WTC11 (cell line): Measurements from ENCODE around the gene ADIPOR1. TPM values are rescaled to one million over a fixed set of nuclear protein-coding genes. Genes with fewer than 3 reads are reported as not detected.
"Not testable (repeated sequence)": the region's sequence is repeated elsewhere in the genome, so short reads cannot be mapped to it uniquely, and the experiment has no call there.

Experiments
- ATAC-seq: fragments of 200-7000 bp; cut with Tn5 transposase; 2 replicates; pipeline ENCODE4 v1.10.0; 2021; ENCODE audit warnings: mild to moderate bottlenecking, moderate library complexity
- CTCF ChIA-PET: fragments of 300-600 bp; sonication (Branson Sonifier 250); formaldehyde crosslinking; loops from one replicate; lab custom pipeline; 2021; ENCODE audit warnings: antibody characterized with exemption; lab: Charles Lee
- POLR2A ChIA-PET: fragments of 350-600 bp; sonication (Branson Sonifier 250); formaldehyde crosslinking; loops from one replicate; lab custom pipeline; 2021; ENCODE audit warnings: antibody characterized with exemption; lab: Charles Lee
- DNase-seq: peaks from one replicate; pipeline ENCODE4 v3.0.0; 2021; ENCODE audit warnings: low spot score
- H3K27ac Mint-ChIP-seq: 2 replicates; pipeline ENCODE4 v1.8.0; 2021; ENCODE audit warnings: mixed read lengths
- H3K27me3 Mint-ChIP-seq: 2 replicates; pipeline ENCODE4 v1.8.0; 2021; ENCODE audit warnings: low read depth, mild to moderate bottlenecking, moderate library complexity, mixed read lengths
- H3K36me3 Mint-ChIP-seq: 2 replicates; pipeline ENCODE4 v1.8.0; 2021; ENCODE audit warnings: mixed read lengths
- H3K4me1 Mint-ChIP-seq: 2 replicates; pipeline ENCODE4 v1.8.0; 2022; ENCODE audit warnings: mixed read lengths
- H3K4me3 Mint-ChIP-seq: 2 replicates; pipeline ENCODE4 v1.8.0; 2021; ENCODE audit warnings: mild to moderate bottlenecking, moderate library complexity, mixed read lengths
- H3K9me3 Mint-ChIP-seq: 2 replicates; pipeline ENCODE4 v1.8.0; 2021; ENCODE audit warnings: mixed read lengths
- CREB1 ChIP-seq: sonication (generic); formaldehyde crosslinking; IDR thresholded peaks from 2 replicates; pipeline ENCODE4 v1.8.0; 2023; ENCODE audit warnings: mild to moderate bottlenecking, missing genetic modification reagents
- CREM ChIP-seq: sonication (generic); formaldehyde crosslinking; IDR thresholded peaks from 2 replicates; pipeline ENCODE4 v1.8.1; 2022; ENCODE audit warnings: mild to moderate bottlenecking, missing genetic modification reagents, moderate library complexity
- ETV6 ChIP-seq: sonication (generic); formaldehyde crosslinking; IDR thresholded peaks from 2 replicates; pipeline ENCODE4 v1.8.1; 2022; ENCODE audit warnings: mild to moderate bottlenecking, missing genetic modification reagents
- FOXP1 ChIP-seq: sonication (generic); formaldehyde crosslinking; IDR thresholded peaks from 2 replicates; pipeline ENCODE4 v1.8.0; 2022; ENCODE audit warnings: missing genetic modification reagents, mild to moderate bottlenecking, moderate library complexity, borderline replicate concordance
- NR3C1 ChIP-seq: sonication (generic); formaldehyde crosslinking; conservative IDR thresholded peaks from 2 replicates; pipeline ENCODE4 v1.8.1; 2023; ENCODE audit warnings: low read depth, mild to moderate bottlenecking, missing genetic modification reagents
- SP1 ChIP-seq: sonication (generic); formaldehyde crosslinking; conservative IDR thresholded peaks from 2 replicates; pipeline ENCODE4 v1.8.1; 2022; ENCODE audit warnings: missing genetic modification reagents
- TP53 ChIP-seq: sonication (generic); formaldehyde crosslinking; IDR thresholded peaks from 2 replicates; pipeline ENCODE4 v1.8.1; 2023; ENCODE audit warnings: mild to moderate bottlenecking, missing genetic modification reagents
- ZNF121 ChIP-seq: sonication (generic); formaldehyde crosslinking; IDR thresholded peaks from 2 replicates; pipeline ENCODE4 v1.8.0; 2023; ENCODE audit warnings: missing genetic modification reagents
- ZNF219 ChIP-seq: sonication (generic); formaldehyde crosslinking; IDR thresholded peaks from 2 replicates; pipeline ENCODE4 v1.8.0; 2023; ENCODE audit warnings: missing genetic modification reagents, mild to moderate bottlenecking, borderline replicate concordance
- ZNF317 ChIP-seq: sonication (generic); formaldehyde crosslinking; IDR thresholded peaks from 2 replicates; pipeline ENCODE4 v1.8.1; 2023; ENCODE audit warnings: low read depth, mild to moderate bottlenecking, moderate library complexity, missing genetic modification reagents, borderline replicate concordance
- ZNF423 ChIP-seq: fragments of 250-450 bp; sonication (Bioruptor Pico); IDR thresholded peaks from 2 replicates; pipeline ENCODE4 v2.1.2; 2022; ENCODE audit warnings: mild to moderate bottlenecking, moderate library complexity
- total RNA-seq: library from RNA; stranded (reverse); gene quantifications from 3 replicates; pipeline ENCODE4 v1.2.3, GENCODE V29; 2021
- TF ChIP-seq, protein P1 (sequence below): fragments of 200-600 bp; IDR thresholded peaks from 2 replicates; pipeline ENCODE4 v1.8.0; 2022; ENCODE audit warnings: antibody characterized with exemption
- TF ChIP-seq, protein P2 (sequence below): sonication (generic); formaldehyde crosslinking; IDR thresholded peaks from 2 replicates; pipeline ENCODE4 v1.8.0; 2022; ENCODE audit warnings: missing genetic modification reagents
- TF ChIP-seq, protein P3 (sequence below): sonication (generic); formaldehyde crosslinking; IDR thresholded peaks from 2 replicates; pipeline ENCODE4 v1.8.1; 2022; ENCODE audit warnings: missing genetic modification reagents, borderline replicate concordance
- TF ChIP-seq, protein P4 (sequence below): sonication (generic); formaldehyde crosslinking; IDR thresholded peaks from 2 replicates; pipeline ENCODE4 v1.8.0; 2023; ENCODE audit warnings: mild to moderate bottlenecking, missing genetic modification reagents

Gene ADIPOR1
- total RNA-seq, 1 experiment from 2014 or later = 72.6 TPM

DNA sequence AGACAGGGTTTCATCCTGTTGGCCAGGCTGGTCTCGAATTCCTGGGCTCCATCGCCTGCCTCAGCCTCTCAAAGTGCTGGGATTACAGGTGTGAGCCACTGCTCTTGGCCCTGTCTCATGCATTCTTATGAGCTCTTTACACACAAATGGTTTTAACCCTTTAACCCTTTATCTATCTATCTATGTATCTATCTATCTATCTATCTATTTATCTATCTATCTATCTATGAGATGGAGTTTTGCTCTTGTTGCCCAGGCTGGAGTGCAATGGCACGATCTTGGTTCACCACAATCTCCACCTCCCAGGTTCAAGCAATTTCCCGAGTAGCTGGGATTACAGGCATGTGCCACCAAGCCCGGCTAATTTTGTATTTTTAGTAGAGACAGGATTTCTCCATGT is 54.3 kb downstream of the ADIPOR1 start:
- DNase-seq, ATAC-seq, H3K4me3 Mint-ChIP-seq, H3K27ac Mint-ChIP-seq, H3K27me3 Mint-ChIP-seq, H3K4me1 Mint-ChIP-seq, POLR2A ChIA-PET, H3K9me3 Mint-ChIP-seq: not testable (repeated sequence)
- H3K36me3 Mint-ChIP-seq = peaks cover 12% of the 10 kb centered on the region
- CTCF ChIA-PET = interaction anchor here (0.7 kb wide), 1 partner anchor 180 kb away, joined by 3 read pairs; no protein-coding TSS in a partner anchor

DNA sequence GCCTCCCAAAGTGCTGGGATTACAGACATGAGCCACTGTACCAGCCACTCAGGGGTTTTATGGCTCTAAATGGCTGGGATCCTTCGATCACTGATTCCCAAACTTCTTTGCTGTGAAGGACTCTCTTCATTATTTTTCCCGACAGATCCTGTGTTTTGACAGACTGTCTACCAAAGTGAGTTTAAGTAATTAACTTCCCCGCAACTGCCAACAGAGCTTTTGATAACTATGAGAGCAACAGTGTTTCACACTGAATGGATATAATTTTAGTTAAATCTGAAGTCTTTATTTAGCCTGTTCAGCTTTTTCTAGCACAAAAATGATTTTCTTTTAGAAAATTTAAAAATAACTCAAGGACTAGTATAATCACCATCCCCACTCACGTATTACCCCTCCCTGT is 56.6 kb downstream of the ADIPOR1 start:
- TF ChIP-seq, protein P1, sequence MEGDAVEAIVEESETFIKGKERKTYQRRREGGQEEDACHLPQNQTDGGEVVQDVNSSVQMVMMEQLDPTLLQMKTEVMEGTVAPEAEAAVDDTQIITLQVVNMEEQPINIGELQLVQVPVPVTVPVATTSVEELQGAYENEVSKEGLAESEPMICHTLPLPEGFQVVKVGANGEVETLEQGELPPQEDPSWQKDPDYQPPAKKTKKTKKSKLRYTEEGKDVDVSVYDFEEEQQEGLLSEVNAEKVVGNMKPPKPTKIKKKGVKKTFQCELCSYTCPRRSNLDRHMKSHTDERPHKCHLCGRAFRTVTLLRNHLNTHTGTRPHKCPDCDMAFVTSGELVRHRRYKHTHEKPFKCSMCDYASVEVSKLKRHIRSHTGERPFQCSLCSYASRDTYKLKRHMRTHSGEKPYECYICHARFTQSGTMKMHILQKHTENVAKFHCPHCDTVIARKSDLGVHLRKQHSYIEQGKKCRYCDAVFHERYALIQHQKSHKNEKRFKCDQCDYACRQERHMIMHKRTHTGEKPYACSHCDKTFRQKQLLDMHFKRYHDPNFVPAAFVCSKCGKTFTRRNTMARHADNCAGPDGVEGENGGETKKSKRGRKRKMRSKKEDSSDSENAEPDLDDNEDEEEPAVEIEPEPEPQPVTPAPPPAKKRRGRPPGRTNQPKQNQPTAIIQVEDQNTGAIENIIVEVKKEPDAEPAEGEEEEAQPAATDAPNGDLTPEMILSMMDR = no peak
- TF ChIP-seq NR3C1 (CRISPR knock-in tag) = no peak
- no peak for TF ChIP-seq ZNF121 (CRISPR knock-in tag)
- no peak for TF ChIP-seq ZNF219
- TF ChIP-seq CREM = no peak
- TF ChIP-seq SP1 = no peak
- TF ChIP-seq, protein P2, sequence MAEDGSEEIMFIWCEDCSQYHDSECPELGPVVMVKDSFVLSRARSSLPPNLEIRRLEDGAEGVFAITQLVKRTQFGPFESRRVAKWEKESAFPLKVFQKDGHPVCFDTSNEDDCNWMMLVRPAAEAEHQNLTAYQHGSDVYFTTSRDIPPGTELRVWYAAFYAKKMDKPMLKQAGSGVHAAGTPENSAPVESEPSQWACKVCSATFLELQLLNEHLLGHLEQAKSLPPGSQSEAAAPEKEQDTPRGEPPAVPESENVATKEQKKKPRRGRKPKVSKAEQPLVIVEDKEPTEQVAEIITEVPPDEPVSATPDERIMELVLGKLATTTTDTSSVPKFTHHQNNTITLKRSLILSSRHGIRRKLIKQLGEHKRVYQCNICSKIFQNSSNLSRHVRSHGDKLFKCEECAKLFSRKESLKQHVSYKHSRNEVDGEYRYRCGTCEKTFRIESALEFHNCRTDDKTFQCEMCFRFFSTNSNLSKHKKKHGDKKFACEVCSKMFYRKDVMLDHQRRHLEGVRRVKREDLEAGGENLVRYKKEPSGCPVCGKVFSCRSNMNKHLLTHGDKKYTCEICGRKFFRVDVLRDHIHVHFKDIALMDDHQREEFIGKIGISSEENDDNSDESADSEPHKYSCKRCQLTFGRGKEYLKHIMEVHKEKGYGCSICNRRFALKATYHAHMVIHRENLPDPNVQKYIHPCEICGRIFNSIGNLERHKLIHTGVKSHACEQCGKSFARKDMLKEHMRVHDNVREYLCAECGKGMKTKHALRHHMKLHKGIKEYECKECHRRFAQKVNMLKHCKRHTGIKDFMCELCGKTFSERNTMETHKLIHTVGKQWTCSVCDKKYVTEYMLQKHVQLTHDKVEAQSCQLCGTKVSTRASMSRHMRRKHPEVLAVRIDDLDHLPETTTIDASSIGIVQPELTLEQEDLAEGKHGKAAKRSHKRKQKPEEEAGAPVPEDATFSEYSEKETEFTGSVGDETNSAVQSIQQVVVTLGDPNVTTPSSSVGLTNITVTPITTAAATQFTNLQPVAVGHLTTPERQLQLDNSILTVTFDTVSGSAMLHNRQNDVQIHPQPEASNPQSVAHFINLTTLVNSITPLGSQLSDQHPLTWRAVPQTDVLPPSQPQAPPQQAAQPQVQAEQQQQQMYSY (CRISPR knock-in tag) = no peak
- TF ChIP-seq, protein P3, sequence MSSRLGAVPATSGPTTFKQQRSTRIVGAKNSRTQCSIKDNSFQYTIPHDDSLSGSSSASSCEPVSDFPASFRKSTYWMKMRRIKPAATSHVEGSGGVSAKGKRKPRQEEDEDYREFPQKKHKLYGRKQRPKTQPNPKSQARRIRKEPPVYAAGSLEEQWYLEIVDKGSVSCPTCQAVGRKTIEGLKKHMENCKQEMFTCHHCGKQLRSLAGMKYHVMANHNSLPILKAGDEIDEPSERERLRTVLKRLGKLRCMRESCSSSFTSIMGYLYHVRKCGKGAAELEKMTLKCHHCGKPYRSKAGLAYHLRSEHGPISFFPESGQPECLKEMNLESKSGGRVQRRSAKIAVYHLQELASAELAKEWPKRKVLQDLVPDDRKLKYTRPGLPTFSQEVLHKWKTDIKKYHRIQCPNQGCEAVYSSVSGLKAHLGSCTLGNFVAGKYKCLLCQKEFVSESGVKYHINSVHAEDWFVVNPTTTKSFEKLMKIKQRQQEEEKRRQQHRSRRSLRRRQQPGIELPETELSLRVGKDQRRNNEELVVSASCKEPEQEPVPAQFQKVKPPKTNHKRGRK = no peak
- TF ChIP-seq ZNF317 (CRISPR knock-in tag) = no peak
- TF ChIP-seq FOXP1 (CRISPR knock-in tag) = no peak
- TF ChIP-seq ETV6 (CRISPR knock-in tag) = no peak
- TF ChIP-seq, protein P4, sequence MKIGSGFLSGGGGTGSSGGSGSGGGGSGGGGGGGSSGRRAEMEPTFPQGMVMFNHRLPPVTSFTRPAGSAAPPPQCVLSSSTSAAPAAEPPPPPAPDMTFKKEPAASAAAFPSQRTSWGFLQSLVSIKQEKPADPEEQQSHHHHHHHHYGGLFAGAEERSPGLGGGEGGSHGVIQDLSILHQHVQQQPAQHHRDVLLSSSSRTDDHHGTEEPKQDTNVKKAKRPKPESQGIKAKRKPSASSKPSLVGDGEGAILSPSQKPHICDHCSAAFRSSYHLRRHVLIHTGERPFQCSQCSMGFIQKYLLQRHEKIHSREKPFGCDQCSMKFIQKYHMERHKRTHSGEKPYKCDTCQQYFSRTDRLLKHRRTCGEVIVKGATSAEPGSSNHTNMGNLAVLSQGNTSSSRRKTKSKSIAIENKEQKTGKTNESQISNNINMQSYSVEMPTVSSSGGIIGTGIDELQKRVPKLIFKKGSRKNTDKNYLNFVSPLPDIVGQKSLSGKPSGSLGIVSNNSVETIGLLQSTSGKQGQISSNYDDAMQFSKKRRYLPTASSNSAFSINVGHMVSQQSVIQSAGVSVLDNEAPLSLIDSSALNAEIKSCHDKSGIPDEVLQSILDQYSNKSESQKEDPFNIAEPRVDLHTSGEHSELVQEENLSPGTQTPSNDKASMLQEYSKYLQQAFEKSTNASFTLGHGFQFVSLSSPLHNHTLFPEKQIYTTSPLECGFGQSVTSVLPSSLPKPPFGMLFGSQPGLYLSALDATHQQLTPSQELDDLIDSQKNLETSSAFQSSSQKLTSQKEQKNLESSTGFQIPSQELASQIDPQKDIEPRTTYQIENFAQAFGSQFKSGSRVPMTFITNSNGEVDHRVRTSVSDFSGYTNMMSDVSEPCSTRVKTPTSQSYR = no peak
- no peak for TF ChIP-seq TP53
- no peak for TF ChIP-seq CREB1 (CRISPR knock-in tag)
- TF ChIP-seq ZNF423 = no peak
- H3K27me3 Mint-ChIP-seq = no peaks in the 10 kb centered on the region
- peaks cover 16% of the 10 kb centered on the region for H3K36me3 Mint-ChIP-seq
- DNase-seq = no peak
- no peak for ATAC-seq
- H3K4me3 Mint-ChIP-seq = no peak overlapping the region
- CTCF ChIA-PET = no interaction called here
- H3K4me1 Mint-ChIP-seq = no peaks in the 10 kb centered on the region
- no peaks in the 10 kb centered on the region for H3K9me3 Mint-ChIP-seq
- POLR2A ChIA-PET = interaction anchor here (0.6 kb wide), 1 partner anchor 36 kb away, joined by 7 read pairs; no protein-coding TSS in a partner anchor
- H3K27ac Mint-ChIP-seq = no peak overlapping the region
